Measurements from ENCODE around the gene NTSR2.

GRCh38 chr2:11677136-11678055 is 7.4 kb upstream of the NTSR2 start:
- TF ChIP-seq, protein P1, sequence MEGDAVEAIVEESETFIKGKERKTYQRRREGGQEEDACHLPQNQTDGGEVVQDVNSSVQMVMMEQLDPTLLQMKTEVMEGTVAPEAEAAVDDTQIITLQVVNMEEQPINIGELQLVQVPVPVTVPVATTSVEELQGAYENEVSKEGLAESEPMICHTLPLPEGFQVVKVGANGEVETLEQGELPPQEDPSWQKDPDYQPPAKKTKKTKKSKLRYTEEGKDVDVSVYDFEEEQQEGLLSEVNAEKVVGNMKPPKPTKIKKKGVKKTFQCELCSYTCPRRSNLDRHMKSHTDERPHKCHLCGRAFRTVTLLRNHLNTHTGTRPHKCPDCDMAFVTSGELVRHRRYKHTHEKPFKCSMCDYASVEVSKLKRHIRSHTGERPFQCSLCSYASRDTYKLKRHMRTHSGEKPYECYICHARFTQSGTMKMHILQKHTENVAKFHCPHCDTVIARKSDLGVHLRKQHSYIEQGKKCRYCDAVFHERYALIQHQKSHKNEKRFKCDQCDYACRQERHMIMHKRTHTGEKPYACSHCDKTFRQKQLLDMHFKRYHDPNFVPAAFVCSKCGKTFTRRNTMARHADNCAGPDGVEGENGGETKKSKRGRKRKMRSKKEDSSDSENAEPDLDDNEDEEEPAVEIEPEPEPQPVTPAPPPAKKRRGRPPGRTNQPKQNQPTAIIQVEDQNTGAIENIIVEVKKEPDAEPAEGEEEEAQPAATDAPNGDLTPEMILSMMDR (IDR thresholded peaks at IDR 0.05), result no peak
- no peak for TF ChIP-seq POLR2A (IDR thresholded peaks at IDR 0.05)

Measured in tibial nerve (tissue), 3 donors.